ENCODE data around the gene PCDHGA8. TPM values are rescaled to one million over a fixed set of nuclear protein-coding genes. Genes with fewer than 3 reads are reported as not detected.
"Not testable (repeated sequence)": the region's sequence is repeated elsewhere in the genome, so short reads cannot be mapped to it uniquely, and the experiment has no call there.

PCDHGA8 gene
- under 1 TPM; 0.08 to 0.17 (median 0.13) TPM for total RNA-seq
- polyA plus RNA-seq = not detected
- total RNA-seq = not detected

GRCh38 chr5:141392429-141393198, at the start of gene PCDHGA8:
Gene PCDHGA8, plus strand, starts transcription at chr5:141392633. Its CDS starts 181 bp downstream, at chr5:141392814.
- intact Hi-C loops (cut with micrococcal nuclease) = no loop called here
- DNase-seq (no peak), ATAC-seq (no peak)
- POLR2A ChIA-PET = no interaction called here
- CTCF ChIA-PET = no interaction called here
- Mint-ChIP-seq H3K27ac (peak within 1 kb of the TSS in 1 of 9 donors; percentile 6), H3K4me3 (peak within 1 kb of the TSS in 3 of 10 donors; percentile 2 to 64 (median 25)), H3K36me3 (peaks cover 3 to 30% (median 10%) of the 10 kb centered on the region in 5 donors), H3K27me3 (peaks cover 31 to 82% (median 75%) of the 10 kb centered on the region in 5 donors), H3K9me3 (peaks cover 0 to 88% (median 53%) of the 10 kb centered on the region in 11 donors), H3K4me1 (peaks cover 0 to 3% (median 0%) of the 10 kb centered on the region in 7 donors)
- Histone ChIP-seq H3K27ac (ENCODE audit: low read depth, low read length) (no peak within 1 kb of the TSS), H3K9me3 (ENCODE audit: control insufficient read depth in 2 of 3, low read length in 3 of 3) (peaks cover 0 to 39% (median 0%) of the 10 kb centered on the region in 3 experiments), H3K4me3 (ENCODE audit: low read length) (no peak within 1 kb of the TSS), H3K36me3 (ENCODE audit: control insufficient read depth in 2 of 3, insufficient read depth in 3 of 3, low read length in 3 of 3) (no peaks in the 10 kb centered on the region), H3K27me3 (ENCODE audit: control insufficient read depth in 2 of 2, insufficient read depth in 2 of 2, low read length in 2 of 2) (peaks cover 4 to 12% of the 10 kb centered on the region in 2 donors), H3K4me1 (ENCODE audit: control insufficient read depth in 2 of 2, insufficient read depth in 2 of 2, low read length in 2 of 2) (no peaks in the 10 kb centered on the region)

GRCh38 chr5:141342773-141343172, 49.7 kb upstream of the PCDHGA8 start:
- no peak overlapping the region for H3K27ac ChIP-seq (ENCODE audit: low read depth, low read length)
- no peak overlapping the region for H3K4me3 Mint-ChIP-seq
- intact Hi-C loops (cut with micrococcal nuclease) = loop anchor here in 1 of 2 donors (5.0 kb wide), 1 partner anchor 215 kb away; no protein-coding TSS in a partner anchor
- peaks cover 16 to 91% (median 66%) of the 10 kb centered on the region in 11 donors for H3K9me3 Mint-ChIP-seq
- CTCF ChIA-PET = no interaction called here
- peaks cover 6 to 52% (median 10%) of the 10 kb centered on the region in 5 donors for H3K36me3 Mint-ChIP-seq
- H3K36me3 ChIP-seq (ENCODE audit: control insufficient read depth in 2 of 3, insufficient read depth in 3 of 3, low read length in 3 of 3) = no peaks in the 10 kb centered on the region
- H3K27ac Mint-ChIP-seq = no peak overlapping the region
- peaks cover 32 to 83% (median 80%) of the 10 kb centered on the region in 5 donors for H3K27me3 Mint-ChIP-seq
- no peak overlapping the region for H3K4me3 ChIP-seq (ENCODE audit: low read length)
- H3K4me1 Mint-ChIP-seq = no peaks in the 10 kb centered on the region
- POLR2A ChIA-PET = no interaction called here
- DNase-seq (no peak), ATAC-seq (no peak)
- no peaks in the 10 kb centered on the region for H3K4me1 ChIP-seq (ENCODE audit: control insufficient read depth in 2 of 2, insufficient read depth in 2 of 2, low read length in 2 of 2)
- H3K9me3 ChIP-seq (ENCODE audit: control insufficient read depth in 2 of 3, low read length in 3 of 3) = peaks cover 0 to 41% (median 0%) of the 10 kb centered on the region in 3 experiments
- H3K27me3 ChIP-seq (ENCODE audit: control insufficient read depth in 2 of 2, insufficient read depth in 2 of 2, low read length in 2 of 2) = peaks cover 0 to 11% of the 10 kb centered on the region in 2 donors

GRCh38 chr5:141343242-141343952, 49.0 kb upstream of the PCDHGA8 start, which contains the start of gene PCDHGA3:
Gene PCDHGA3, plus strand, starts transcription at chr5:141343829. Its CDS starts 205 bp downstream, at chr5:141344034.
- H3K36me3 Mint-ChIP-seq = peaks cover 4 to 45% (median 10%) of the 10 kb centered on the region in 5 donors
- H3K4me1 Mint-ChIP-seq = no peaks in the 10 kb centered on the region
- Histone ChIP-seq H3K4me3 (ENCODE audit: low read length) (no peak within 1 kb of the TSS), H3K9me3 (ENCODE audit: control insufficient read depth in 2 of 3, low read length in 3 of 3) (peaks cover 0 to 35% (median 0%) of the 10 kb centered on the region in 3 experiments), H3K27ac (ENCODE audit: low read depth, low read length) (no peak within 1 kb of the TSS), H3K4me1 (ENCODE audit: control insufficient read depth in 2 of 2, insufficient read depth in 2 of 2, low read length in 2 of 2) (no peaks in the 10 kb centered on the region), H3K27me3 (ENCODE audit: control insufficient read depth in 2 of 2, insufficient read depth in 2 of 2, low read length in 2 of 2) (peaks cover 3 to 11% of the 10 kb centered on the region in 2 donors), H3K36me3 (ENCODE audit: control insufficient read depth in 2 of 3, insufficient read depth in 3 of 3, low read length in 3 of 3) (no peaks in the 10 kb centered on the region)
- CTCF ChIA-PET = no interaction called here
- intact Hi-C loops (cut with micrococcal nuclease) = loop anchor here in 1 of 2 donors (5.0 kb wide), 1 partner anchor 214 kb away; no protein-coding TSS in a partner anchor
- POLR2A ChIA-PET = no interaction called here
- H3K27ac Mint-ChIP-seq = peak within 1 kb of the TSS in 1 of 9 donors; percentile 38
- ATAC-seq = no peak
- H3K27me3 Mint-ChIP-seq = peaks cover 26 to 82% (median 79%) of the 10 kb centered on the region in 5 donors
- DNase-seq = no peak
- peaks cover 12 to 91% (median 62%) of the 10 kb centered on the region in 11 donors for H3K9me3 Mint-ChIP-seq
- H3K4me3 Mint-ChIP-seq = peak within 1 kb of the TSS in 7 of 10 donors; percentile 48 to 76 (median 57)

GRCh38 chr5:141343953-141344463, 48.4 kb upstream of the PCDHGA8 start:
- ATAC-seq (no peak), DNase-seq (no peak)
- Histone ChIP-seq H3K27me3 (ENCODE audit: control insufficient read depth in 2 of 2, insufficient read depth in 2 of 2, low read length in 2 of 2) (peaks cover 3 to 11% of the 10 kb centered on the region in 2 donors), H3K4me3 (ENCODE audit: low read length) (no peak overlapping the region), H3K9me3 (ENCODE audit: control insufficient read depth in 2 of 3, low read length in 3 of 3) (peaks cover 0 to 29% (median 0%) of the 10 kb centered on the region in 3 experiments), H3K36me3 (ENCODE audit: control insufficient read depth in 2 of 3, insufficient read depth in 3 of 3, low read length in 3 of 3) (no peaks in the 10 kb centered on the region), H3K4me1 (ENCODE audit: control insufficient read depth in 2 of 2, insufficient read depth in 2 of 2, low read length in 2 of 2) (no peaks in the 10 kb centered on the region), H3K27ac (ENCODE audit: low read depth, low read length) (no peak overlapping the region)
- Mint-ChIP-seq H3K4me1 (no peaks in the 10 kb centered on the region), H3K9me3 (peaks cover 12 to 91% (median 63%) of the 10 kb centered on the region in 11 donors), H3K27ac (no peak overlapping the region), H3K27me3 (peaks cover 20 to 82% (median 81%) of the 10 kb centered on the region in 5 donors), H3K36me3 (peaks cover 4 to 43% (median 10%) of the 10 kb centered on the region in 5 donors), H3K4me3 (peak overlapping the region in 7 of 10 donors; percentile 48 to 76 (median 57))
- POLR2A ChIA-PET = no interaction called here
- intact Hi-C loops (cut with micrococcal nuclease) = loop anchor here in 1 of 2 donors (5.0 kb wide), 1 partner anchor 213 kb away; no protein-coding TSS in a partner anchor
- CTCF ChIA-PET = no interaction called here

- Histone ChIP-seq H3K9me3 (ENCODE audit: control insufficient read depth in 2 of 3, low read length in 3 of 3) (peaks cover 0 to 23% (median 0%) of the 10 kb centered on the region in 3 experiments), H3K27me3 (ENCODE audit: control insufficient read depth in 2 of 2, insufficient read depth in 2 of 2, low read length in 2 of 2) (peaks cover 3 to 7% of the 10 kb centered on the region in 2 donors), H3K27ac (ENCODE audit: low read depth, low read length) (no peak overlapping the region), H3K4me3 (ENCODE audit: low read length) (no peak overlapping the region), H3K4me1 (ENCODE audit: control insufficient read depth in 2 of 2, insufficient read depth in 2 of 2, low read length in 2 of 2) (no peaks in the 10 kb centered on the region), H3K36me3 (ENCODE audit: control insufficient read depth in 2 of 3, insufficient read depth in 3 of 3, low read length in 3 of 3) (no peaks in the 10 kb centered on the region)
- peaks cover 17 to 89% (median 84%) of the 10 kb centered on the region in 5 donors for H3K27me3 Mint-ChIP-seq
- ATAC-seq (no peak), DNase-seq (no peak)
- H3K4me1 Mint-ChIP-seq = peaks cover 0 to 3% (median 0%) of the 10 kb centered on the region in 7 donors
- H3K4me3 Mint-ChIP-seq = peak overlapping the region in 1 of 10 donors; percentile 34
- ChIA-PET CTCF (no interaction called here), POLR2A (no interaction called here)
- peaks cover 0 to 45% (median 8%) of the 10 kb centered on the region in 5 donors for H3K36me3 Mint-ChIP-seq
- intact Hi-C loops (cut with micrococcal nuclease) = no loop called here
- H3K9me3 Mint-ChIP-seq = peaks cover 9 to 91% (median 55%) of the 10 kb centered on the region in 11 donors
- no peak overlapping the region for H3K27ac Mint-ChIP-seq
Measured at GRCh38 chr5:141345327-141345726, 47.1 kb upstream of the PCDHGA8 start.

GRCh38 chr5:141346017-141346416, 46.4 kb upstream of the PCDHGA8 start:
- H3K9me3 Mint-ChIP-seq = peaks cover 8 to 94% (median 58%) of the 10 kb centered on the region in 11 donors
- DNase-seq; H3K4me3 Mint-ChIP-seq; H3K27ac ChIP-seq (ENCODE audit: low read depth, low read length); POLR2A ChIA-PET; CTCF ChIA-PET; H3K4me1 Mint-ChIP-seq; H3K27ac Mint-ChIP-seq; H3K4me1 ChIP-seq (ENCODE audit: control insufficient read depth in 2 of 2, insufficient read depth in 2 of 2, low read length in 2 of 2); H3K4me3 ChIP-seq (ENCODE audit: low read length); ATAC-seq; H3K36me3 ChIP-seq (ENCODE audit: control insufficient read depth in 2 of 3, insufficient read depth in 3 of 3, low read length in 3 of 3); intact Hi-C loops (cut with micrococcal nuclease): not testable (repeated sequence)
- peaks cover 0 to 50% (median 7%) of the 10 kb centered on the region in 5 donors for H3K36me3 Mint-ChIP-seq
- Histone ChIP-seq H3K27me3 (ENCODE audit: control insufficient read depth in 2 of 2, insufficient read depth in 2 of 2, low read length in 2 of 2) (peaks cover 3 to 12% of the 10 kb centered on the region in 2 donors), H3K9me3 (ENCODE audit: control insufficient read depth in 2 of 3, low read length in 3 of 3) (peaks cover 0 to 27% (median 0%) of the 10 kb centered on the region in 3 experiments)
- peaks cover 18 to 91% (median 87%) of the 10 kb centered on the region in 5 donors for H3K27me3 Mint-ChIP-seq

Measured in naive thymus-derived CD4-positive, alpha-beta T cell (primary cell).